Measurements from ENCODE around the gene CLDN14. TPM values are rescaled to one million over a fixed set of nuclear protein-coding genes. Genes with fewer than 3 reads are reported as not detected.
A peak's percentile ranks its signal among the peaks of the same experiment; 100 is the strongest.

Gene CLDN14
- total RNA-seq, 1 experiment from 2014 or later = not detected

DNA sequence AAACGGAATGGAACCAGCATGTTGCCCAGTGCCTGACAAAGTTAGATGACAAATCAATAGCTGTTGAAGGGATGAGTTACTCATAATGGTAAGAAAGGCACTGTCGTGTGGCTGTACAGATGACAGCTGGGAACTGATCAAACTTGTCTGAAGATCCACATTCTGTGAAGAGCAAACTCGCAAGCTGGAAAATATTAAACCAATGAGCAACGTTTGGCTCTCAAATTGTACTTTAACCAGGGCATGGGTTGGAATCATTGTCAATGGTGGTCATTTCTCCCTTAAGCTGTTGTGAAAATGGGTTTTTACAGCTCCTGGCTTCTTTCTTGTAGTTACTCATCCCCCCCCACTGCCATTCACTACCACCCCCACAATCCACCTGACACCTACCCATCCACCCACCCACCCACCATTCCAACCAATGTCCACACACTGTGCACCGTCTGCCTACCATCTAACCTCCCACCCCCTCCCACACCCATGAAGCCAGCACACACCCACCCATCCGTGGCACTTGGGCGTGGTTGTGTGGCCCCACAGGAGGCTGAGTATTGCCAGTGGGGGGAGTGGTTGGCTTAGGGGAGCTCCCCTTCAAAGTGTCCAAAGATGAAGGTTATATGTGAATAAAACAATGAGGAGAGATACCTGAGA lies 46.7 kb downstream of the CLDN14 start:
- DNase-seq (ENCODE audit: low spot score) = no peak

DNA sequence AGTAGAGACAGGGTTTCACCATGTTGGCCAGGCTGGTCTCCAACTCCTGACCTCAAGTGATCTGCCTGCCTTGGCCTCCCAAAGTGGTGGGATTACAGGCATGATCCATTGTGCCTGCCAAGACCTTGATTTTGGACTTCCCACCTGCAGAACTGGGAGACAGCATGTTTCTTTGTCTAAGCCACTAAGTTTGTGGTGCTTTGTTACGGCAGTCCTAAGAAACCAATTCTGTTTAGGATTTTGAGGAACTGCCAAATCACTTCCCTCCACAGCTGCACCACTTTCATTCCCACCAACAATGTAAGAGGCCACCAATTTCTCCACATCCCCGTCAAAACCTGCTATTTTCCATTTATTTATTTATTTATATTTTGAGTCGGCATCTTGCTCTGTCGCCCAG lies 48.7 kb downstream of the CLDN14 start:
- DNase-seq (ENCODE audit: low spot score) = no peak

GRCh38 chr21:36430841-36431240 lies 49.1 kb downstream of the CLDN14 start:
- no peak for DNase-seq (ENCODE audit: low spot score)

- peak; percentile 99 for DNase-seq (ENCODE audit: low spot score)
These were observed 49.9 kb downstream of the CLDN14 start for GRCh38 chr21:36429947-36430546.

- no peak for DNase-seq (ENCODE audit: low spot score)
These were observed 51.0 kb downstream of the CLDN14 start for GRCh38 chr21:36428761-36429432.

- DNase-seq (ENCODE audit: low spot score) = no peak
These were observed 52.4 kb downstream of the CLDN14 start for GRCh38 chr21:36427502-36427901.

- no peak for DNase-seq (ENCODE audit: low spot score)
These were observed 54.6 kb downstream of the CLDN14 start for GRCh38 chr21:36425286-36425685.

GRCh38 chr21:36424592-36424991 lies 55.3 kb downstream of the CLDN14 start:
- no peak for DNase-seq (ENCODE audit: low spot score)

GRCh38 chr21:36423771-36424433 lies 56.0 kb downstream of the CLDN14 start:
- DNase-seq (ENCODE audit: low spot score) = no peak

GRCh38 chr21:36422279-36423098 lies 57.4 kb downstream of the CLDN14 start:
- peak; percentile 64 for DNase-seq (ENCODE audit: low spot score)

DNA sequence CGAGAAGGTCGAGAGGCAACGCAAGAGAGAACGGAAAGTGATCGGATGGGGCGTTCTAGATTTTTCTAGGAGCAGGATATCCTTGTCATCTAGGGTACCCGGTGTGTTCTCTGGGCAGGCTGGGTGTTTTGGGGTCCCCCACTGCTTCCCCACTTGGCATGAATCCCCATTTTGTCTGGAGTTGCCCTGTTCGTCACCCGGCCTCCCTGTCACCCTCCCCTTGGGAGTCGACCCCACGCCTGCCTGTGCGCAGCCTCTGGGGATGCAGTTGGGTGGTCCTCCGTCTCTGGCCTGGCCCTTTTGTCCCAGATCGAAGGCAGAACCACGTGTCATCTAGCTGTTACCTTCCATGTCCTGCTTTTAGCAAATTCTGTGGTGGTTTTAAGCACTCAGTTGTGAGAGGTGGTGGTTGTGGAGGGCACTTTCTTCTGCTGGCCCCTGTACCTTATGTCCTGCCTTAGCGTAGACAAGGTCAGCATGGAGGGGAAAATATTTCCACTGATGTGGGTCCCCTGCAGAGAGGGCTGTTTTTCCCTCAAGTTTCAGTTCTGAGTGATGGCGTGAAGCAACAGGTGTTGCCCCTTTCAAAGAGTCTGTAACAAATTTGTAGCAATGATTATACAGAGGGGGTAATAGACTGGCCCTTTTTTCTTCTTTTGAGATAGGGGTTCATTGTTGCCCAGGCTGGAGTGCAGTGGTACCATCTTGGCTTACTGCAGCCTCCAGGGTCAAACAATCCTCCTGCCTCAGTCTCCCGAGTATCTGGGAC lies 59.2 kb downstream of the CLDN14 start:
- no peak for DNase-seq (ENCODE audit: low spot score)

DNA sequence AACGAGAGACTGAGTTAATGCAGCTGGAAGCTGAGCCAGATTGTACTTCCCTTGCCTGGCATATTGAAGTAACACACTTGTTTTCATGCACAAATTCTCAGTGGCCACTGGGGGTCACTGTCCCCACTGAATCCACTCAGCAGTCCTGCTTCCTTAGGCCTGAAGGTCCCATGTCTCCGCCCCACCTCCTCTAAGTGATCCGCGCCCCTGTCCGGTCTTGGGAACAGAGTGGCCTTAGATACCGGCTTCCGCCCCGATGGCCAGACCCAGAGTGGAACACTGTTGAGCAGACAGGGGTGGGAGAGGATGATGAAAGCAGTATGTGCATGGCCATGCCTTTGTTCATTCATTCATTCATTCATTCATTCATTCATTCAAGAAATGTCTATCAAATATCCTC lies 59.9 kb downstream of the CLDN14 start:
- peak; percentile 91 for DNase-seq (ENCODE audit: low spot score)

- DNase-seq (ENCODE audit: low spot score) = no peak
These were observed 60.7 kb downstream of the CLDN14 start for GRCh38 chr21:36419241-36419640.

DNA sequence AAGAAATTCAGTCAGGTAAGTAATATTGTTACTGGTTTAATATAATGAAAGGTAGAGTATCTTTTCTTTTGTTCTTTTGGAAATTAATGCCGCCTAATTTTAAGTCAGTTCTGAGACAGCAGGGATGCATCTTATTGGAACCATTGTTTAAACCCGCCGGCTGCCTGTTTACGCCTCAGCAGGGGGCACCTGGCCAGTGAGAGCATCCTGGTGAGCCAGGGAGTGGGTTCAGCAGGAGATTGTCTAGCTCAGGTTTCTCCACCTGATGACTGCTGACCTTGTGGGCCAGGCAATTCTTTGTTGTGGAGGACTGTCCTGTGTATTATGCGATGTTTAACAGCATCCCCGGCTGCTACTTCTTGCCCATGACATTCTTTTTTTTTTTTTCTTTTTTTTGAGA lies 64.5 kb downstream of the CLDN14 start:
- DNase-seq (ENCODE audit: low spot score) = no peak

- no peak for DNase-seq (ENCODE audit: low spot score)
These were observed 67.0 kb downstream of the CLDN14 start for GRCh38 chr21:36412916-36413315.

GRCh38 chr21:36411301-36411700 lies 68.6 kb downstream of the CLDN14 start:
- DNase-seq (ENCODE audit: low spot score) = no peak

Other genes starting within 250 kb of the CLDN14 start
- 14.3 and 17.7 TPM in 2 replicates for gene MORC3, start 159.9 kb downstream of the CLDN14 start, total RNA-seq (2014; rRNA removed; shearing (Covaris generic))
- 12.4 and 19.2 TPM in 2 replicates for gene CHAF1B, start 94.7 kb downstream of the CLDN14 start, total RNA-seq (2014; rRNA removed; shearing (Covaris generic))
- 1.6 and 2.3 TPM in 2 replicates for gene SIM2, start 219.0 kb upstream of the CLDN14 start, total RNA-seq (2014; rRNA removed; shearing (Covaris generic))

All from H4 (cell line).